Tibial artery (tissue), 4 donors: Measurements from ENCODE around the gene TLR7.

Source experiments
- DNase-seq, 2 donors: peaks; one replicate each; pipeline ENCODE4 v3.0.0-alpha.2; 2019
- H3K27ac ChIP-seq, 2 donors: fragments of 200-600 bp; sonication (generic) in 1 of 2; 1 replicate in 1 of 2; 2 replicates in 1 of 2; pipeline ENCODE4 v1.5.1; 2018 to 2019; ENCODE audit warnings: mild to moderate bottlenecking in 1 of 2
- H3K27me3 ChIP-seq, 2 donors: fragments of 200-600 bp; sonication (generic) in 1 of 2; one replicate each; pipeline versions ENCODE4 v1.5.1 to v1.6.0; 2016 to 2019
- H3K36me3 ChIP-seq, 3 donors: fragments of 200-600 bp; sonication (generic) in 2 of 3; one replicate each; pipeline ENCODE4 v1.5.1; 2016 to 2019; ENCODE audit warnings: mild to moderate bottlenecking in 2 of 3
- H3K4me1 ChIP-seq, 4 donors: fragments of 200-600 bp; sonication (generic) in 2 of 4; 1 replicate in 3 of 4; 2 replicates in 1 of 4; pipeline ENCODE4 v1.5.1; 2016 to 2019
- H3K4me3 ChIP-seq, 2 donors: fragments of 200-600 bp; sonication (generic) in 1 of 2; 1 replicate in 1 of 2; 2 replicates in 1 of 2; pipeline ENCODE4 v1.5.1; 2018 to 2019; ENCODE audit warnings: mild to moderate bottlenecking in 2 of 2
- H3K9me3 ChIP-seq, 3 donors: fragments of 200-600 bp; sonication (generic) in 1 of 3; one replicate each; pipeline ENCODE4 v1.5.1; 2016 to 2019
- intact Hi-C: fragments of 100-400 bp; cut with DNase I; formaldehyde crosslinking; loops from one replicate; pipeline ENCODE4 v1.15.0; 2023; ENCODE audit warnings: low total_unique reads
- TF ChIP-seq, protein P1 (sequence below), 2 experiments: fragments of 200-600 bp in 1 of 2; fragments of 450-650 bp in 1 of 2; IDR thresholded peaks; one replicate each; pipeline ENCODE4 v1.5.1; 2017 to 2019; ENCODE audit warnings: antibody characterized with exemption in 2 of 2, mild to moderate bottlenecking in 1 of 2, moderate library complexity in 1 of 2

Gene TLR7

DNA sequence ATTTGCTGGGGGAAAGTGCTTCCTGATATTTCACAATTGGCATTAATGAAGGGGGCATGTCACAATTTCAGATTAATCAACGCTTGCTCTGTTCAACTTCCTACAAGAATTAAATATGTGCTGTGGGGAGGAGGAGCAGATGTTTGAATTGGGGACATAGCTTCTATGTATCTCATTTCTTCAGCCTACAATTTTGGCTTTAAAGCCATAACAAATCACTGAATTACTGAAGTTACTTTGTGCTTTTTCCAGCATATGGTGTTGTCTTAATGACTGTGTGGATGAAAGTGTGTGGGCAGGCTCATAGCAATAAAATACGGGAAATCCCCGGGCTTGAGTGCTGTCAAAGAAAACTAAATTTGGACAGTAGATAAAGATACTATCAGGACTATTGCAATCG is 813 bp downstream of the TLR7 start:
- Histone ChIP-seq H3K4me3 (no peak overlapping the region), H3K9me3 (peaks cover 0 to 10% (median 9%) of the 10 kb centered on the region in 3 donors), H3K27me3 (no peaks in the 10 kb centered on the region), H3K36me3 (no peaks in the 10 kb centered on the region), H3K27ac (no peak overlapping the region), H3K4me1 (no peaks in the 10 kb centered on the region)
- intact Hi-C loops, result no loop called here
- TF ChIP-seq, protein P1, sequence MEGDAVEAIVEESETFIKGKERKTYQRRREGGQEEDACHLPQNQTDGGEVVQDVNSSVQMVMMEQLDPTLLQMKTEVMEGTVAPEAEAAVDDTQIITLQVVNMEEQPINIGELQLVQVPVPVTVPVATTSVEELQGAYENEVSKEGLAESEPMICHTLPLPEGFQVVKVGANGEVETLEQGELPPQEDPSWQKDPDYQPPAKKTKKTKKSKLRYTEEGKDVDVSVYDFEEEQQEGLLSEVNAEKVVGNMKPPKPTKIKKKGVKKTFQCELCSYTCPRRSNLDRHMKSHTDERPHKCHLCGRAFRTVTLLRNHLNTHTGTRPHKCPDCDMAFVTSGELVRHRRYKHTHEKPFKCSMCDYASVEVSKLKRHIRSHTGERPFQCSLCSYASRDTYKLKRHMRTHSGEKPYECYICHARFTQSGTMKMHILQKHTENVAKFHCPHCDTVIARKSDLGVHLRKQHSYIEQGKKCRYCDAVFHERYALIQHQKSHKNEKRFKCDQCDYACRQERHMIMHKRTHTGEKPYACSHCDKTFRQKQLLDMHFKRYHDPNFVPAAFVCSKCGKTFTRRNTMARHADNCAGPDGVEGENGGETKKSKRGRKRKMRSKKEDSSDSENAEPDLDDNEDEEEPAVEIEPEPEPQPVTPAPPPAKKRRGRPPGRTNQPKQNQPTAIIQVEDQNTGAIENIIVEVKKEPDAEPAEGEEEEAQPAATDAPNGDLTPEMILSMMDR (IDR thresholded peaks at IDR 0.05), result no peak
- DNase-seq, result no peak

DNA sequence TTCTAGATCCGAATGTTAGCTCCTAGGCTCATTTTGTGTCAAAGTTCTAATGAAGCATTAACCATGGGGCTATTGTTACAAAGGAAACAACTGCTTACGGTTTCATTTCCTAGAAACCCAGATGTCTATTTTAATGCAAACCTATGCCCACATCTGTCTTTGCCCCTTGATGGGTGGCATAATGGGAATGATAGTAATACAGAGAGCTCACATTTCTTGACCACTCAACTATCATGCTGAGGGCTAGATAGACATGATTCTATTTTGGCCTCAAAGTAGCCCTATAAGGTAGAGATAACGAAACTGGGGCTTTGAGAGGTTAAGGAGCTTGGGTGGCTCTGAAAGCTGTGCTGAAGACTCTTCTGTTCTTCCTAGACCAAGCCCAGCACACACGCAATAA is 1.9 kb downstream of the TLR7 start:
- H3K4me1 ChIP-seq, result no peaks in the 10 kb centered on the region
- no peak for DNase-seq
- intact Hi-C loops, result no loop called here
- H3K27me3 ChIP-seq, result no peaks in the 10 kb centered on the region
- peaks cover 0 to 5% (median 5%) of the 10 kb centered on the region in 3 donors for H3K9me3 ChIP-seq
- TF ChIP-seq, protein P1 (IDR thresholded peaks at IDR 0.05), result no peak
- H3K27ac ChIP-seq, result no peak overlapping the region
- no peaks in the 10 kb centered on the region for H3K36me3 ChIP-seq
- no peak overlapping the region for H3K4me3 ChIP-seq

DNA sequence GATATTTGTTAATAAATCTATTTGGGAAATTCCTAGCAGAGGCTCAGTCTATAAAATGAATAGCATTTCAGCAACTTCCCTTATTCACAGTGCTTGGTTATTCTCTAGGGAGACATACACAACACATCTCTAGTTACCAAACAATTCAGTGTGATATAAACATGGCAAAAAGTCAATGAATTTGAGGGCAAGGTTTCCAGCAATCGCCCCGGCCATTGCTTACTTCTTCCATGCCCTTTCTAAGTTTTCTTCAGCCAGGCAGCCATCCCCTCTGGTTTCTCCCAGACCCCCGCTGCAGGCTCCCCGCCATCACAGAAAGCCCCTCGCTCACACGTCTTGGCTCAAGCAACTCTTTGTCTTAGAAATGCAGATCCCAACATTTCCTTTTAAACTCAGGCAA is 4.4 kb downstream of the TLR7 start:
- Histone ChIP-seq H3K4me1 (no peaks in the 10 kb centered on the region), H3K27ac (no peak overlapping the region), H3K36me3 (no peaks in the 10 kb centered on the region), H3K27me3 (no peaks in the 10 kb centered on the region), H3K4me3 (no peak overlapping the region), H3K9me3 (no peaks in the 10 kb centered on the region)
- TF ChIP-seq, protein P1 (IDR thresholded peaks at IDR 0.05), result no peak
- DNase-seq, result no peak
- intact Hi-C loops, result no loop called here

- H3K27ac ChIP-seq, result no peak overlapping the region
- no peaks in the 10 kb centered on the region for H3K9me3 ChIP-seq
- no peaks in the 10 kb centered on the region for H3K36me3 ChIP-seq
- TF ChIP-seq, protein P1 (IDR thresholded peaks at IDR 0.05), result no peak
- no peak overlapping the region for H3K4me3 ChIP-seq
- intact Hi-C loops, result no loop called here
- H3K27me3 ChIP-seq, result no peaks in the 10 kb centered on the region
- DNase-seq, result no peak
- no peaks in the 10 kb centered on the region for H3K4me1 ChIP-seq
These were observed 5.9 kb downstream of the TLR7 start for GRCh38 chrX:12872741-12873140.

- Histone ChIP-seq H3K27ac (no peak overlapping the region), H3K27me3 (no peaks in the 10 kb centered on the region), H3K4me1 (no peaks in the 10 kb centered on the region), H3K9me3 (no peaks in the 10 kb centered on the region), H3K4me3 (no peak overlapping the region), H3K36me3 (no peaks in the 10 kb centered on the region)
- intact Hi-C loops, result no loop called here
- TF ChIP-seq, protein P1 (IDR thresholded peaks at IDR 0.05), result no peak
- DNase-seq, result no peak
These were observed 7.7 kb downstream of the TLR7 start for GRCh38 chrX:12874581-12874980.

GRCh38 chrX:12877386-12877785 is 10.5 kb downstream of the TLR7 start:
- no peaks in the 10 kb centered on the region for H3K9me3 ChIP-seq
- no peak for DNase-seq
- H3K4me3 ChIP-seq, result no peak overlapping the region
- H3K27ac ChIP-seq, result no peak overlapping the region
- intact Hi-C loops, result no loop called here
- TF ChIP-seq, protein P1 (IDR thresholded peaks at IDR 0.05), result no peak
- H3K27me3 ChIP-seq, result no peaks in the 10 kb centered on the region
- no peaks in the 10 kb centered on the region for H3K36me3 ChIP-seq
- no peaks in the 10 kb centered on the region for H3K4me1 ChIP-seq
